ENCODE data around the gene CES2. TPM values are rescaled to one million over a fixed set of nuclear protein-coding genes. Genes with fewer than 3 reads are reported as not detected.

The CES2 gene
- total and polyA plus RNA-seq, 3 experiments from 2014 or later, result 23.5 to 26.6 (median 23.8) TPM

- Mint-ChIP-seq H3K36me3 (peaks cover 0 to 2% (median 0%) of the 10 kb centered on the region in 3 donors), H3K9me3 (no peaks in the 10 kb centered on the region), H3K27me3 (no peaks in the 10 kb centered on the region), H3K4me3 (no peak overlapping the region), H3K4me1 (peaks cover 0 to 4% (median 0%) of the 10 kb centered on the region in 3 donors), H3K27ac (peak overlapping the region in 1 of 8 donors; percentile 63)
- no peaks in the 10 kb centered on the region for H3K4me1 ChIP-seq (ENCODE audit: insufficient read depth, low read length)
- no peak overlapping the region for H3K4me3 ChIP-seq (ENCODE audit: low read length)
- no peaks in the 10 kb centered on the region for H3K9me3 ChIP-seq (ENCODE audit: low read length)
- no peak for DNase-seq
- H3K36me3 ChIP-seq (ENCODE audit: insufficient read depth, low read length), result no peaks in the 10 kb centered on the region
- POLR2A ChIA-PET, result no interaction called here
- H3K27ac ChIP-seq (ENCODE audit: low read depth, low read length), result peak overlapping the region; percentile 87
- no peaks in the 10 kb centered on the region for H3K27me3 ChIP-seq (ENCODE audit: insufficient read depth, low read length, poor library complexity, severe bottlenecking)
- CTCF ChIA-PET, result no interaction called here
These were observed 35.9 kb upstream of the CES2 start for GRCh38 chr16:66899310-66899944.

- H3K27me3 ChIP-seq (ENCODE audit: insufficient read depth, low read length, poor library complexity, severe bottlenecking), result no peaks in the 10 kb centered on the region
- H3K4me3 ChIP-seq (ENCODE audit: low read length), result no peak overlapping the region
- H3K9me3 ChIP-seq (ENCODE audit: low read length), result no peaks in the 10 kb centered on the region
- peak overlapping the region in 1 of 7 donors; percentile 27 for H3K4me3 Mint-ChIP-seq
- no peaks in the 10 kb centered on the region for H3K36me3 ChIP-seq (ENCODE audit: insufficient read depth, low read length)
- peak overlapping the region in 1 of 8 donors; percentile 63 for H3K27ac Mint-ChIP-seq
- H3K36me3 Mint-ChIP-seq, result peaks cover 0 to 2% (median 0%) of the 10 kb centered on the region in 3 donors
- ChIA-PET POLR2A (no interaction called here), CTCF (no interaction called here)
- peaks cover 0 to 2% (median 0%) of the 10 kb centered on the region in 3 donors for H3K4me1 Mint-ChIP-seq
- no peaks in the 10 kb centered on the region for H3K27me3 Mint-ChIP-seq
- peak overlapping the region; percentile 87 for H3K27ac ChIP-seq (ENCODE audit: low read depth, low read length)
- DNase-seq, result no peak
- H3K9me3 Mint-ChIP-seq, result no peaks in the 10 kb centered on the region
- H3K4me1 ChIP-seq (ENCODE audit: insufficient read depth, low read length), result no peaks in the 10 kb centered on the region
These were observed 35.2 kb upstream of the CES2 start for GRCh38 chr16:66899945-66900710.

DNA sequence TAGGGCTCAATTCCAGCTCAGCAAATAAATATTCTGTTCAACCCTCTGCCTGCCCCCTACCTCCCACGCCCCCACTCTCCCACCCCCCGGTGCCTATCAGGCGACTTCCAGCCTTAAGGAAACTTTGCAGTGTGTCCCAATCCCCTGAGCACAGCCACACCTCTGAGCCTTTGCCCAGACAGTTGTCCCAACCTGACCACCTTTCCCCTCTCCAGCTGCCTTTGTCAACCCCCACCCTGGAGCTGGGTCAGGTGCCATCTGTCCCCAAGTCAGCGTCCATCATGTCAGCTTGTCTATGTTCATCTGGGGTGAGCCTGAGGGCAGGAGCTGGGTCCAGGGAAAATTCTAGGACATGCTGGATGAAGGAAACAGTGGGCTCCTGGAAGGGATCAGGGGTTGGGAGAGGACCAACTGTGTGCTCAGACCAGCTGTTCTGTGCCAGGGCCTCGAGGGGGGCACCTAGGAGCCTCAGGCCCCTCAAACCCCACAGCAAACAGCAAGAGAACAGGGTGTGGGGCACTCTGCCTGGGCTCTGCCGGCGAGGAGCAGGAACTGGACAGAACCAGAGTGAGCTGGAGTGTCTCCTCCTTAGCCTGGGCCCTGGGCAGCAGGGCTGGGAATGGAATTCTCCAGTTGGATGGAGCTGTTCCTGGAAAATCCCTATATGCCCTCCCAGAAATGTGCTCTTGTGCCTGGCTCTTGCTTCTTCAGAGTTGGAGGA, 34.4 kb upstream of the CES2 start:
- Mint-ChIP-seq H3K27me3 (no peaks in the 10 kb centered on the region), H3K4me1 (peaks cover under 1 to 2% (median 2%) of the 10 kb centered on the region in 3 donors), H3K27ac (no peak overlapping the region), H3K4me3 (no peak overlapping the region), H3K36me3 (peaks cover 0 to 2% (median 0%) of the 10 kb centered on the region in 3 donors), H3K9me3 (no peaks in the 10 kb centered on the region)
- no peaks in the 10 kb centered on the region for H3K27me3 ChIP-seq (ENCODE audit: insufficient read depth, low read length, poor library complexity, severe bottlenecking)
- H3K36me3 ChIP-seq (ENCODE audit: insufficient read depth, low read length), result no peaks in the 10 kb centered on the region
- H3K9me3 ChIP-seq (ENCODE audit: low read length), result no peaks in the 10 kb centered on the region
- peak in 1 of 5 donors; percentile 2 for DNase-seq
- POLR2A ChIA-PET, result no interaction called here
- CTCF ChIA-PET, result no interaction called here
- H3K4me3 ChIP-seq (ENCODE audit: low read length), result no peak overlapping the region
- peaks cover 5% of the 10 kb centered on the region for H3K4me1 ChIP-seq (ENCODE audit: insufficient read depth, low read length)
- peak overlapping the region; percentile 87 for H3K27ac ChIP-seq (ENCODE audit: low read depth, low read length)

GRCh38 chr16:66901626-66902025, 33.7 kb upstream of the CES2 start:
- Mint-ChIP-seq H3K27ac (no peak overlapping the region), H3K27me3 (no peaks in the 10 kb centered on the region), H3K4me1 (peaks cover 2 to 9% (median 9%) of the 10 kb centered on the region in 3 donors), H3K4me3 (no peak overlapping the region), H3K36me3 (peaks cover 0 to 2% (median 0%) of the 10 kb centered on the region in 3 donors), H3K9me3 (no peaks in the 10 kb centered on the region)
- no peaks in the 10 kb centered on the region for H3K27me3 ChIP-seq (ENCODE audit: insufficient read depth, low read length, poor library complexity, severe bottlenecking)
- no peaks in the 10 kb centered on the region for H3K9me3 ChIP-seq (ENCODE audit: low read length)
- peak in 1 of 5 donors; percentile 8 for DNase-seq
- CTCF ChIA-PET, result interaction anchor here (1.0 kb wide), 1 partner anchor 27 kb away, joined by 3 read pairs; no protein-coding TSS in a partner anchor
- H3K4me1 ChIP-seq (ENCODE audit: insufficient read depth, low read length), result peaks cover 7% of the 10 kb centered on the region
- H3K4me3 ChIP-seq (ENCODE audit: low read length), result no peak overlapping the region
- H3K36me3 ChIP-seq (ENCODE audit: insufficient read depth, low read length), result no peaks in the 10 kb centered on the region
- no peak overlapping the region for H3K27ac ChIP-seq (ENCODE audit: low read depth, low read length)
- POLR2A ChIA-PET, result no interaction called here

DNA sequence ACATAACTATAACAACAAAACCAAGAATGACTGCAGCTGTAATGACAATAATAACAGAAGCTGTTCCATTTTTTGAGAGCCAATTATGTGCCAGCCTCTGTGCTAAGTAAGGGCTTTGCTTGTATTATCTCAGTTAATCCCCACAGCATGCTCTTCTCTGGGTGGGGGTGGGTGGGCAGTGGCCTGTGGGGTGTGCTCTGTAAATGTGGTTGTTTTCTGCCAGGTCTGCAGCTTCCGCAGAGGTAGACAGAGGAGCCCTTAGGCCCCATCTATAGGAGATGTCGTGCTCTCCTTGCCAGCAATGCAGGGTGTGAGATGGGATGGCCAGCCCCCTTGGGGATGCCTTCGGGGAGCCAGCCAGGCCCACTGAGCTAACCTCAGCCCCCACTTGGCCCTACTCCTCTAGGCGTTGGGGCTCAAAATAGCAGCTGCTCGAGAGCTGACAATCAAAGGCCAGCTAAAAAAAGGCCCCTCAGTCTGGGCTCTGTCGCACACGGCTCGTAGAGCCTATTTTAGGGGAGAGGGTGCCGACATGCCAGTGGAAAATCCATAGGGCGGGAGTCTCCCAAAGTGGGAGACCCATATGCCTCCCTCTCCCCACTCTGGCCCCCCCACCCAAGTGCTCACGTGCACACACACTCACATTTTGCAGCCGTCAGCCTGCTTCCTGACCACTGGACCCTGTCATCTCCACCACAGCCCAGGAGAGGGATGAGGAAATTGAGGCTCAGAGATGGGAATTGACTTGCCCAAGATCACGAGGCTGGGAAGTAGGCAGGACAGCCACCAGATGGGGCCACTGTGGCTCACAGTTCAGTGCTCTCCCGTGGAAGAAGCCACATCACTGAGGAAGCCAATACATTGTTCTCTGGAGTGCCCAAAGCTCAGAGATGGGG, 32.4 kb upstream of the CES2 start:
- no peak overlapping the region for H3K4me3 ChIP-seq (ENCODE audit: low read length)
- Mint-ChIP-seq H3K9me3 (no peaks in the 10 kb centered on the region), H3K4me3 (no peak overlapping the region), H3K27ac (no peak overlapping the region), H3K36me3 (peaks cover 0 to 2% (median 0%) of the 10 kb centered on the region in 3 donors), H3K27me3 (no peaks in the 10 kb centered on the region), H3K4me1 (peaks cover 2 to 9% (median 9%) of the 10 kb centered on the region in 3 donors)
- POLR2A ChIA-PET, result no interaction called here
- no peaks in the 10 kb centered on the region for H3K27me3 ChIP-seq (ENCODE audit: insufficient read depth, low read length, poor library complexity, severe bottlenecking)
- CTCF ChIA-PET, result interaction anchor here (1.0 to 1.4 kb wide), 2 partner anchors 13 to 26 kb away, joined by 3 read pairs; no protein-coding TSS in a partner anchor
- H3K4me1 ChIP-seq (ENCODE audit: insufficient read depth, low read length), result peaks cover 7% of the 10 kb centered on the region
- no peaks in the 10 kb centered on the region for H3K9me3 ChIP-seq (ENCODE audit: low read length)
- H3K36me3 ChIP-seq (ENCODE audit: insufficient read depth, low read length), result no peaks in the 10 kb centered on the region
- no peak for DNase-seq
- no peak overlapping the region for H3K27ac ChIP-seq (ENCODE audit: low read depth, low read length)

DNA sequence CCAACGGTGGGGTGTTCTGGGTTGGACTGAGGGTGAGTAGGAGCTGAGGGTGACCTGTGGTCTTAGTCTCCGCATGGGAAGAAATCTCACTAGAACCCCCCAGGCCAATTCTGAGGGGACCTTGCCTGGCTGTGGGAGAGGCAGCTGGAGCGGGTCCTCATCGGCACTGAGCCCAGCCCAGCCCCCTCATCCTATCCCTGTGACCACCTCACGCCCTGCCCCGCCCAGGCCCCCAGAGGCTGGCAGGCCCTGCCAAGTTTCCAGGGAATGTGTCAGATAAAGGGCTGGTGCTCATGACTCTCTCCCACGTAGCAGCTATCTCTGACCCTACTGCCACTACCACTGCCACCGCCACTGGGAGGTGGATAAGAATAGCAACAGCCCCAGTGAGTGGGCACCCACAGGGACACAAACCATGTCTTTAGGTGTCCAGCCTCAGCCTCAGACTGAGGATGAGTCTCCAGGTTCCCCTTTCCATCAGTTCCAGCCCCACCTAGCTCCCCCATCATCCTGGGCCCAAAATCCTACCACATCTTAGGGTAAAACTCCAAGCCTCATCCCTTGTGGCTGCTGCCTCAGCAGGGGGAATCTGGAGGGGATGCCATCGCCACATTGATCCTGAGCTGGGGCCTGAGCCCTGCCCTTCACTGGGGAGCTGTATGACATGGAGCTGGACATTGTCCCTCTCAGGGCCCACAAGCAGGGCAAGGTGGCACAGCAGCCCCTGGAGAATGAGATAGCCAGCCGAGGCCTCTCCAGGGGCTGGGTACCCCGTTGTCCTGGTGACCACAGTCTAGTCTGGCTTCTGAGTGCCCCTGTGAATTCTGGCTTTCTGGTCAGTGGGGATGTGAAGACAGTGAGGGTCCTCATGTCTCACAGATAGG, 31.5 kb upstream of the CES2 start:
- CTCF ChIA-PET, result interaction anchor here (0.6 to 1.4 kb wide), 3 partner anchors 13 to 363 kb away, joined by 3 to 4 read pairs (median 3); no protein-coding TSS in a partner anchor
- DNase-seq, result no peak
- peaks cover 7% of the 10 kb centered on the region for H3K4me1 ChIP-seq (ENCODE audit: insufficient read depth, low read length)
- no peak overlapping the region for H3K4me3 ChIP-seq (ENCODE audit: low read length)
- no peak overlapping the region for H3K27ac ChIP-seq (ENCODE audit: low read depth, low read length)
- no peaks in the 10 kb centered on the region for H3K36me3 ChIP-seq (ENCODE audit: insufficient read depth, low read length)
- POLR2A ChIA-PET, result no interaction called here
- no peaks in the 10 kb centered on the region for H3K9me3 ChIP-seq (ENCODE audit: low read length)
- no peak overlapping the region for H3K4me3 Mint-ChIP-seq
- H3K9me3 Mint-ChIP-seq, result no peaks in the 10 kb centered on the region
- peaks cover 0 to under 1% (median 0%) of the 10 kb centered on the region in 3 donors for H3K36me3 Mint-ChIP-seq
- H3K4me1 Mint-ChIP-seq, result peaks cover 2 to 9% (median 9%) of the 10 kb centered on the region in 3 donors
- H3K27ac Mint-ChIP-seq, result peak overlapping the region in 1 of 8 donors; percentile 24
- no peaks in the 10 kb centered on the region for H3K27me3 ChIP-seq (ENCODE audit: insufficient read depth, low read length, poor library complexity, severe bottlenecking)
- H3K27me3 Mint-ChIP-seq, result no peaks in the 10 kb centered on the region

DNA sequence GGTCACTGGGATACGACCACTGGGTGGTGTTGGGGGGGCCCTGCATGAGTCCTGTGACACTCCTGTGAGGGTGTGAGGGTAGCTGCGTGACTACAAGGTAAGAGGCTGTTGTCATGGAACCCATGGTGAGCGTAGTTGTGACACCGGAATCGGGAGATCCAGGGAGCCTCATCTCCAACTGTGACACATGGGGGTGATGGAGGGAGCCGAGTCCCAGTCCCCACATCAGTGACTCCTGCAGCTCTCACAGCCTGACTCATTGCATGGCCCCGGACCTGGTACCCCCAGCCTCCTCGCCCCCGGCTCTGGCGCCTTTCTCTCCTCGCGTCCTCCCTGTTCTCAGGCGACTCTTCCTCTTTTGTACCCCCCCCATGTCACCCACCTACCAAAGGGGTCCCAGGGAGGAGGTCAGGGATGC, 30.9 kb upstream of the CES2 start:
- no peak for DNase-seq
- ChIA-PET CTCF (interaction anchor here (1.3 to 1.4 kb wide), 2 partner anchors 24 to 36 kb away, joined by 3 to 4 read pairs; partner anchors contain the start of gene PDP2), POLR2A (no interaction called here)
- Histone ChIP-seq H3K4me1 (ENCODE audit: insufficient read depth, low read length) (peaks cover 7% of the 10 kb centered on the region), H3K27me3 (ENCODE audit: insufficient read depth, low read length, poor library complexity, severe bottlenecking) (no peaks in the 10 kb centered on the region), H3K36me3 (ENCODE audit: insufficient read depth, low read length) (no peaks in the 10 kb centered on the region), H3K9me3 (ENCODE audit: low read length) (no peaks in the 10 kb centered on the region), H3K27ac (ENCODE audit: low read depth, low read length) (no peak overlapping the region), H3K4me3 (ENCODE audit: low read length) (no peak overlapping the region)
- Mint-ChIP-seq H3K27ac (no peak overlapping the region), H3K4me3 (no peak overlapping the region), H3K36me3 (no peaks in the 10 kb centered on the region), H3K4me1 (peaks cover 2 to 9% (median 9%) of the 10 kb centered on the region in 3 donors), H3K27me3 (no peaks in the 10 kb centered on the region), H3K9me3 (no peaks in the 10 kb centered on the region)

All from CD8-positive, alpha-beta memory T cell (primary cell).